ENCODE data around the gene XPC.

- TF ChIP-seq CTCF (IDR thresholded peaks at IDR 0.05; ENCODE audit: insufficient read depth, low read length, poor library complexity, severe bottlenecking) (no peak), EZH2phosphoT487 (conservative IDR thresholded peaks at IDR 0.05; ENCODE audit: low read length) (no peak)
Measured at GRCh38 chr3:14222900-14223594, 44.6 kb upstream of the XPC start.

Data from SU-DHL-6 (cell line).